Ascending aorta (tissue), 2 donors: Measurements from ENCODE around the gene WASL. TPM values are rescaled to one million over a fixed set of nuclear protein-coding genes. Genes with fewer than 3 reads are reported as not detected.

ENCODE experiments used
- DNase-seq, 2 donors: peaks; one replicate each; pipeline ENCODE4 v3.0.0-alpha.2; 2019; ENCODE audit warnings: low spot score in 2 of 2
- H3K27ac ChIP-seq, 2 donors: fragments of 200-600 bp; sonication (generic); one replicate each; pipeline ENCODE4 v1.5.1; 2016 to 2017; ENCODE audit warnings: mild to moderate bottlenecking in 1 of 2
- H3K27me3 ChIP-seq: fragments of 200-600 bp; sonication (generic); one replicate; pipeline ENCODE4 v1.5.1; 2017
- H3K36me3 ChIP-seq, 2 donors: fragments of 200-600 bp; sonication (generic); one replicate each; pipeline ENCODE4 v1.5.1; 2016
- H3K4me1 ChIP-seq, 2 donors: fragments of 200-600 bp; sonication (generic); one replicate each; pipeline ENCODE4 v1.5.1; 2016 to 2017; ENCODE audit warnings: mild to moderate bottlenecking in 1 of 2
- H3K4me3 ChIP-seq, 2 donors: fragments of 200-600 bp; sonication (generic); one replicate each; pipeline ENCODE4 v1.5.1; 2016 to 2017; ENCODE audit warnings: mild to moderate bottlenecking in 1 of 2
- H3K9me3 ChIP-seq, 2 donors: fragments of 200-600 bp; sonication (generic); one replicate each; pipeline ENCODE4 v1.5.1; 2016
- intact Hi-C: fragments of 100-400 bp; cut with DNase I; formaldehyde crosslinking; loops from one replicate; pipeline ENCODE4 v1.15.1; 2023
- total RNA-seq: library from RNA; depleted of rRNA; stranded (reverse); fragments of >200 nt; gene quantifications from one replicate; pipeline ENCODE4 v1.1.0, GENCODE V29; 2016
- TF ChIP-seq, protein P1 (sequence below), 3 experiments: fragments of 200-600 bp in 2 of 3; fragments of 450-650 bp in 1 of 3; sonication (generic) in 2 of 3; IDR thresholded peaks; one replicate each; pipeline ENCODE4 v1.5.1; 2016 to 2019; ENCODE audit warnings: antibody characterized with exemption in 3 of 3, mild to moderate bottlenecking in 1 of 3, moderate library complexity in 1 of 3

WASL gene
- total RNA-seq, 1 donor from 2014 or later, result 23.7 TPM

DNA sequence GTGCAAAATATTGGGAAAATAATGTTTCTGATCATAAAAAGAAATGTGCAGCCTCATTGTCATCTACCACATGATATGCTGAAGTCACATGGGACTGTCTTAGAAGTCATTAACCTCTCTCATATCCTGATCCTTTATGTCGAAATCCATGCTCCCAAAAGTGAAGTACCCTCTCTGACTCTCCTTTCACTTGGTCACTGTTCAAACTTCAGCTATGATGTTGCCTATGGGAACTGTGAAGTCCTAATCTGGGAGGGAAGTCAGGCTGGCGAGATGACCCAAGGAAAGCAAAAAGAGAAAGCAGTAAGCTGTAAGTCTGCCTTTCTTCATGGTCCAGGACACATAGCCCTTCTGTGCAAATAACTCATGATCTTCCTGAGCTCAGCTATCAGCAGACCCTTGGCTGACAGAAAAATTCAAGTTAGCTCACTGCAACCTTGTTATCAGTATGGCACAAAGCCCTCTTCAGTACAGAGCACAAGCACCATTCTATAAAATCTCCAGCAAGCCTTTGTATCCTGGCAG is 29.5 kb downstream of the WASL start:
- H3K9me3 ChIP-seq, result no peaks in the 10 kb centered on the region
- no peaks in the 10 kb centered on the region for H3K27me3 ChIP-seq
- intact Hi-C loops, result no loop called here
- TF ChIP-seq, protein P1, sequence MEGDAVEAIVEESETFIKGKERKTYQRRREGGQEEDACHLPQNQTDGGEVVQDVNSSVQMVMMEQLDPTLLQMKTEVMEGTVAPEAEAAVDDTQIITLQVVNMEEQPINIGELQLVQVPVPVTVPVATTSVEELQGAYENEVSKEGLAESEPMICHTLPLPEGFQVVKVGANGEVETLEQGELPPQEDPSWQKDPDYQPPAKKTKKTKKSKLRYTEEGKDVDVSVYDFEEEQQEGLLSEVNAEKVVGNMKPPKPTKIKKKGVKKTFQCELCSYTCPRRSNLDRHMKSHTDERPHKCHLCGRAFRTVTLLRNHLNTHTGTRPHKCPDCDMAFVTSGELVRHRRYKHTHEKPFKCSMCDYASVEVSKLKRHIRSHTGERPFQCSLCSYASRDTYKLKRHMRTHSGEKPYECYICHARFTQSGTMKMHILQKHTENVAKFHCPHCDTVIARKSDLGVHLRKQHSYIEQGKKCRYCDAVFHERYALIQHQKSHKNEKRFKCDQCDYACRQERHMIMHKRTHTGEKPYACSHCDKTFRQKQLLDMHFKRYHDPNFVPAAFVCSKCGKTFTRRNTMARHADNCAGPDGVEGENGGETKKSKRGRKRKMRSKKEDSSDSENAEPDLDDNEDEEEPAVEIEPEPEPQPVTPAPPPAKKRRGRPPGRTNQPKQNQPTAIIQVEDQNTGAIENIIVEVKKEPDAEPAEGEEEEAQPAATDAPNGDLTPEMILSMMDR (IDR thresholded peaks at IDR 0.05), result no peak
- no peak overlapping the region for H3K27ac ChIP-seq
- peaks cover 0 to 30% of the 10 kb centered on the region in 2 donors for H3K4me1 ChIP-seq
- H3K36me3 ChIP-seq, result no peaks in the 10 kb centered on the region
- H3K4me3 ChIP-seq, result no peak overlapping the region
- no peak for DNase-seq

DNA sequence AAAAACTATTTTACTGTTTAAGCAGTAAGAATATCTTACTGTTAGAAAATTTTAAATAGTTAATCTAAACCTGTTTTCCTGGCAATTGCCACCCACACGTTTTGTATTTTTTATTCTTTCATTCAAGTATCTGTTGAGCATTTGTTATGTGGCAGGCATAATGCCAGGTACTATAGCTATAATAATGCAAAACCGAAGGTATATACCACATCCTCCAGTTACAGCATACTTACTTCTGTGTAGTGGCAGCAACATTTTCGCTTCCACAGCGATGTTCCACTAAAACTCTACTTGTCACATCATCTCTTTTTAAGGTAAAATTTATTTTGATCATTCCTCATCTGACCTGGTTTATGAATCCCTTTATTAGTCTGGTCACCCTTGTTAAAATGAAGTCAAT is 30.0 kb downstream of the WASL start:
- no peak for DNase-seq
- intact Hi-C loops, result no loop called here
- H3K4me3 ChIP-seq, result no peak overlapping the region

DNA sequence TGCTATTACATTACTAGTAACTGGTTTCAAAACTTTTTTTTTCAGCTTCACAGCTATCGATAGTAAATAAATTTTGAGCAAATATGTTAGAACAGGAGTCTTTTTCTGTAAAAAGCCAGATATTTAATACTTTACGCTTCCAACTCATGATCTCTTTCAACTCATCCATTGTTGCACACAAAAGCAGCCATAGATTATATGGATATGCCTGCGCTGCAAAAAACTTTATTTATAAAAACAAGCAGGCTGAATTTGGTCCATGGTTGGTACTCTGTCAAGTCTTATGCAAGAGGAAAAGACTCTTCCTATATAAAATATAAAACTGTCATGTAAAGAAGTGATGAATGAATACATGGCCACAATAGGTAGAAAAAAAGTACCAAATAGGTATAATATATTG is 31.1 kb downstream of the WASL start:
- TF ChIP-seq, protein P1 (IDR thresholded peaks at IDR 0.05), result no peak
- intact Hi-C loops, result no loop called here

More for the DNA sequence above, 30.0 kb downstream of the WASL start:
- Histone ChIP-seq H3K4me1 (peaks cover 0 to 27% of the 10 kb centered on the region in 2 donors), H3K9me3 (no peaks in the 10 kb centered on the region), H3K27me3 (no peaks in the 10 kb centered on the region), H3K27ac (no peak overlapping the region), H3K36me3 (no peaks in the 10 kb centered on the region)
- TF ChIP-seq, protein P1 (IDR thresholded peaks at IDR 0.05), result no peak

DNA sequence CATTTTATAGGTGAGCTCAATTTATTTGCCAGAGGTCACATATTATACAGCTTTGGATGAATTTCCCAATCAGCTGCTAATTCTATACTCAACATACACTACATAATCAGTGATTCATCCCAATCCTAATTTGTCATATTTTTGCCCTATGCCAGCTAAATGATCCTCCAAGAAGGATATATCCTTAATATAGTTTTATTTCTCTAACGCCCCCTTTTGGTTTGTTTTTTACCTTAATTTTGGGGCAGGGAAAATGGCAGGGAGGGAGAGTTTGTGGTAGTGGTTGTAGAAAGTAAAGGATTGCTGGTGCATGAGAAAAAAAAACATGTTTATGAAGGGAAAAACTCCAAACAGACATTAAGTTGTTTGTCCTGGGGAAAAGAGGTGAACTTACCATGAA is 31.9 kb downstream of the WASL start:
- TF ChIP-seq, protein P1 (IDR thresholded peaks at IDR 0.05), result no peak
- H3K4me1 ChIP-seq, result peaks cover 0 to 24% of the 10 kb centered on the region in 2 donors
- H3K9me3 ChIP-seq, result no peaks in the 10 kb centered on the region
- H3K27ac ChIP-seq, result no peak overlapping the region
- no peak for DNase-seq
- no peaks in the 10 kb centered on the region for H3K27me3 ChIP-seq
- no peaks in the 10 kb centered on the region for H3K36me3 ChIP-seq
- no peak overlapping the region for H3K4me3 ChIP-seq
- intact Hi-C loops, result no loop called here

More for the DNA sequence above, 31.1 kb downstream of the WASL start:
- Histone ChIP-seq H3K4me3 (no peak overlapping the region), H3K4me1 (peaks cover 0 to 22% of the 10 kb centered on the region in 2 donors), H3K36me3 (no peaks in the 10 kb centered on the region), H3K27me3 (no peaks in the 10 kb centered on the region), H3K27ac (no peak overlapping the region), H3K9me3 (no peaks in the 10 kb centered on the region)
- no peak for DNase-seq

DNA sequence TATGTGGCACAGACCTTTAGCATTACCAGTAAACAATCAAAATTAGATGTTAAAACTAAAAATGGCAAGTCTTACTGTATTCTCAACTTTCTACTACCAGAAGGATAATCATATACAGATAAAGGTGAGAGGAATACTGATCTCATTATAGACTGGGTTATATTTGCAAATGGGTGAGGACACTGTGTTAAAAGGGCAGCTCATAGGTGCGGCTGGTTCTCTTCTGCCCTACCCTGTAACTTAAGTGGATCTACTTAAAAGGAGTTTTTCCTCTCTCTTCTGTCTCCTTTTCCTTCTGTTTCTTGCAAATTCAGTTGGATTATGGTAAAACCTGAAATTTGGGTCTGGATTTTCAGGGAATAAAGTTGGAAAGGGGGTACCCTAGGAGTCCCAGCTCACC is 33.0 kb downstream of the WASL start:
- DNase-seq, result no peak
- Histone ChIP-seq H3K27ac (no peak overlapping the region), H3K4me3 (no peak overlapping the region), H3K4me1 (peaks cover 0 to 28% of the 10 kb centered on the region in 2 donors), H3K27me3 (no peaks in the 10 kb centered on the region), H3K36me3 (no peaks in the 10 kb centered on the region), H3K9me3 (no peaks in the 10 kb centered on the region)
- intact Hi-C loops, result no loop called here
- TF ChIP-seq, protein P1 (IDR thresholded peaks at IDR 0.05), result no peak

DNA sequence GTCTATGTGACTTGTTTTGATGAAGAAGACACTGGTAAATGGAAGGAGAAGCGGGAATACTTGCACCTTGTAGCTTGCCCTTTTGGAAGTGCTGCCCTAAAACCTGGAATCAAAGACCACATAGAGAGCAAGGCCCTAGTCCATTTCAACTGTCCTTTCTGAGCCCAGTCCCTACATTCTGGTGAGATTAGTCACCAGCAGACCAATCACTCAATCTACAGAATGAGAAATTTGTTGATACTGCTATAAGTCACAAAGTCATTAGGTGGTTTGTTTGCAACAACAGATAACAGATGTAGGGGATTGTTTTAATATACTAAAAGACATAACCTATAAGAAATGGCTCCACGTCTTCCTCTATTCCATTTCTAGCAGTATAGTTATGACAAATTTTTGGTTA is 33.6 kb downstream of the WASL start:
- Histone ChIP-seq H3K9me3 (no peaks in the 10 kb centered on the region), H3K4me3 (no peak overlapping the region), H3K27me3 (no peaks in the 10 kb centered on the region), H3K4me1 (peaks cover 0 to 30% of the 10 kb centered on the region in 2 donors), H3K36me3 (no peaks in the 10 kb centered on the region), H3K27ac (no peak overlapping the region)
- no peak for DNase-seq
- TF ChIP-seq, protein P1 (IDR thresholded peaks at IDR 0.05), result no peak
- intact Hi-C loops, result no loop called here
